Sciatic nerve (tissue), 2 donors: ENCODE results near the gene PLCD1. TPM values are rescaled to one million over a fixed set of nuclear protein-coding genes. Genes with fewer than 3 reads are reported as not detected.
A peak's percentile ranks its signal among the peaks of the same experiment; 100 is the strongest.

ENCODE experiments used
- ATAC-seq: fragments of 200-7000 bp; cut with Tn5 transposase; one replicate; pipeline ENCODE4 v1.9.1; 2020; ENCODE audit warnings: mild to moderate bottlenecking, moderate library complexity
- DNase-seq: peaks from one replicate; pipeline ENCODE4 v3.0.0-alpha.2; 2020; ENCODE audit warnings: low spot score
- intact Hi-C: fragments of 100-400 bp; cut with DNase I; formaldehyde crosslinking; loops from one replicate; pipeline ENCODE4 v1.14.2; 2022
- total RNA-seq: library from RNA; stranded (reverse); fragmentation: NEBNext Ultra II Directional; extraction: Animal tissue kit (Norgen Biotek cat#: 25700); gene quantifications from one replicate; pipeline ENCODE4 v1.2.1, GENCODE V29; 2021
- donor health status: DM: no; HTN: no; CAD: no.
- donor health status: DM: no; HTN: no; CAD: no.

PLCD1 gene
- total RNA-seq, 1 donor from 2014 or later = 40.7 TPM

GRCh38 chr3:38003817-38004414 lies 25.5 kb downstream of the PLCD1 start:
- ATAC-seq (peak; percentile 2), DNase-seq (no peak)
- intact Hi-C loops = no loop called here

GRCh38 chr3:38003371-38003816 lies 26.0 kb downstream of the PLCD1 start:
- intact Hi-C loops = no loop called here
- peak; percentile 88 for DNase-seq

GRCh38 chr3:38002940-38003339 lies 26.5 kb downstream of the PLCD1 start:
- peak; percentile 52 for DNase-seq
- ATAC-seq = no peak
- intact Hi-C loops = no loop called here

More at GRCh38 chr3:38003371-38003816, 26.0 kb downstream of the PLCD1 start:
- peak; percentile 53 for ATAC-seq

- DNase-seq (peak; percentile 57), ATAC-seq (no peak)
- intact Hi-C loops = no loop called here
Observed at GRCh38 chr3:38002291-38002876, 27.1 kb downstream of the PLCD1 start.

- no peak for ATAC-seq
- peak; percentile 58 for DNase-seq
- intact Hi-C loops = no loop called here
Observed at GRCh38 chr3:38001456-38002081, 27.9 kb downstream of the PLCD1 start.

GRCh38 chr3:38000965-38001455 lies 28.4 kb downstream of the PLCD1 start:
- DNase-seq = peak; percentile 48
- intact Hi-C loops = no loop called here
- no peak for ATAC-seq

- DNase-seq = peak; percentile 55
- no peak for ATAC-seq
- intact Hi-C loops = no loop called here
Observed at GRCh38 chr3:38000242-38000916, 29.1 kb downstream of the PLCD1 start.

- ATAC-seq (no peak), DNase-seq (no peak)
- intact Hi-C loops = no loop called here
Observed at GRCh38 chr3:37999836-38000235, 29.6 kb downstream of the PLCD1 start.

- peak; percentile 72 for DNase-seq
- intact Hi-C loops = no loop called here
- peak; percentile 0 for ATAC-seq
Observed at GRCh38 chr3:37997791-37998370, 31.6 kb downstream of the PLCD1 start.

- ATAC-seq (no peak), DNase-seq (peak; percentile 60)
- intact Hi-C loops = no loop called here
Observed at GRCh38 chr3:37997342-37997741, 32.1 kb downstream of the PLCD1 start.

GRCh38 chr3:37996785-37997301 lies 32.6 kb downstream of the PLCD1 start:
- intact Hi-C loops = no loop called here
- ATAC-seq = peak; percentile 18
- DNase-seq = peak; percentile 84

GRCh38 chr3:37995652-37996641 lies 33.5 kb downstream of the PLCD1 start:
- ATAC-seq = no peak
- peak; percentile 47 for DNase-seq
- intact Hi-C loops = no loop called here

GRCh38 chr3:37994639-37994972 lies 34.8 kb downstream of the PLCD1 start:
- DNase-seq (no peak), ATAC-seq (no peak)
- intact Hi-C loops = no loop called here

GRCh38 chr3:37993820-37994638 lies 35.4 kb downstream of the PLCD1 start:
- peak; percentile 78 for ATAC-seq
- peak; percentile 92 for DNase-seq
- intact Hi-C loops = no loop called here

- no peak for DNase-seq
- ATAC-seq = no peak
- intact Hi-C loops = no loop called here
Observed at GRCh38 chr3:37993460-37993819, 36.0 kb downstream of the PLCD1 start.

GRCh38 chr3:37993067-37993455 lies 36.4 kb downstream of the PLCD1 start:
- no peak for DNase-seq

GRCh38 chr3:37992271-37993066 lies 37.0 kb downstream of the PLCD1 start:
- intact Hi-C loops = no loop called here
- no peak for DNase-seq

More at GRCh38 chr3:37993067-37993455, 36.4 kb downstream of the PLCD1 start:
- ATAC-seq = no peak
- intact Hi-C loops = no loop called here

More at GRCh38 chr3:37992271-37993066, 37.0 kb downstream of the PLCD1 start:
- ATAC-seq = no peak
